HG03025 (cell line): ENCODE data around the gene ESRRA.

Experiments used
- ATAC-seq: cut with Tn5 transposase; IDR thresholded peaks from one replicate; pipeline ENCODE4 v1.9.1; 2021; ENCODE audit warnings: mild to moderate bottlenecking, moderate library complexity; ENCODE audit not compliant: unreplicated experiment, low FRiP score

ESRRA gene

DNA sequence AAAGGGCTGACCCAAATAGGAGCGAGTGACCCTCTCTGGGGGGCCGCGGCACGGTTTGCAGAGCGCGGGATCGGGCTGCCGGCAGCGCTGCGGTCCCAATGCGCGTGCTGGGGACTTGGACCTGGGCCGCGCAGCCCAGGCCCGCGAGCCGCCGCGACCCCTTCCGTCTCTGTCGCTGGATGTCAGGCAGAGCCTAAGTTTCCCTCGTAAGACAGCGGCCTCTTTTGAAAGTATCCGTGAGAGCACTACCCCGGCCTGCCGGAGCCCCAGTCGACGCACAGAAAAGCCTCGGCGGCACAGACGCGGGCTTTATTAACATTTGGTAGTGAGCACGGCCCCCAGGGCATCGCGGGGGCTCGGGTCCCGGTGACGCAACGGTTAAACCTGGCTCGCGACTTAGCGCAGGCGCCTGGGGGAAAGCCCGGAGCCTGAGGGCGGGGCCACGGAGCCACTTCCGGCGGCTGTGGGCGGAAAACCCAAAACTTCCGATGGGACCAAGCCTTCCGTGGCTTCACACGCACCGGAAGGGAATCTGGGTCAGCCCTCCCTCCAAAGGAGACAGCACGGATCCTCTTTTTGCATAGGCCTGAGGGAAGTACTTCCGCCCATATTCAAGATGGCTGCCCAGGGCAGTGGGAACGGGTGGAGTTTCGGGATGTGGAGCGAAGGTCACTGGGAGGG lies 35.6 kb upstream of the ESRRA start:
- ATAC-seq = peak; percentile 70

DNA sequence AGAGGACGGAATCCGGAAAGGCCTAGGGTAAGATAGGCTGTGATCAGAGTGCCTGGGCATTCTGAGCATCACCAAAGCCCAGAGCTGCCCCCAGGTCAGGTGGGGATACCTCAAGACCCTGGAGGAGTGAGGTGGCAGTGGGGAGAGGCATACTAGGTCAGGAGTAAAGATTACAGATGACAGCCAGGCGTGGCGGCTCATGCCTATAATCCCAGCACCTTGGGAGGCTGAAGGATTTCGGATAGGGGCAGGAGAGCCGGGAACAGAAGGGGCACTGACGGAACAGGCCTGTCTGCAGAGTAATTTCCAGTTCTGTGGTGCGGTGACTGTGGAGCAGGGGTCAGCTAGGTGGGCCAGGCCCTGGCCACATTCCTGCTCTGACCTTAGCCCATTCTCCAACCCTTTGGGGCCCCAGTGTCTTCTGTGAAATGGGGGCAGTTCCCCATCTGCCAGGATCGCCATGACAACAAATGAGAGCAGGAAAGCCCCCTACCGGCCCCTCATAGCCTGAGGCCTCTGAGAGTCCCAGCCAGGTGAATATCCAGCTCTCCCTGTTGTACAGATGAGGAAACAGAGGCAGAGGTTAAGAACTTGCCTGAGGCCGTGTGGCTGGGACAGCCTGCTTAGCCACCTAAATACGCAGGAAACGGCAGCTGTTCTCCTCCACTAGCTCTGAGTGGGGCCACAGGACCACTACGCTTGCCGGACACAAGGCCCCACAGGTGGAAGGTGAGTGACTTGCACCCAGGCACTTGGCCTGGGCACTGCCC lies 30.1 kb upstream of the ESRRA start:
- no peak for ATAC-seq

DNA sequence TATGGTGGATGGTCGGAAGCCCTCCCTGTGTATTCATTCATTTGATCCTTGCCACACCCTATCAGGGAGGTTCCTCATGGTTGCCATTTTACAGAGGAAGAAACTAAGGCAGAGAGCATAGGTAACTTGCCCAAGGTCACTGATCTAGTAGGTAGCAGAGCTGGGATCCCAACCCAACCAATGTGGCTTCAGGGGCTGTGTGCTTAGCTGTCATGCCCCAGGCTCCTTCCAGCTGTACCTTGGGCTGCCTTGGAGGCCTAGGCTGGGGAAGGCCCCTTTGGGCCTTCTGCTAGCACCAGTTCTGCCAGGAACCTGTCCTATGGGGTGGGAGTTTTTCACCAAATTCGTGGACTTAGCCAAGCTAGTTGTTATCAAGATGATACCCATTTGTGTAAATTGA lies 29.5 kb upstream of the ESRRA start:
- ATAC-seq = no peak

DNA sequence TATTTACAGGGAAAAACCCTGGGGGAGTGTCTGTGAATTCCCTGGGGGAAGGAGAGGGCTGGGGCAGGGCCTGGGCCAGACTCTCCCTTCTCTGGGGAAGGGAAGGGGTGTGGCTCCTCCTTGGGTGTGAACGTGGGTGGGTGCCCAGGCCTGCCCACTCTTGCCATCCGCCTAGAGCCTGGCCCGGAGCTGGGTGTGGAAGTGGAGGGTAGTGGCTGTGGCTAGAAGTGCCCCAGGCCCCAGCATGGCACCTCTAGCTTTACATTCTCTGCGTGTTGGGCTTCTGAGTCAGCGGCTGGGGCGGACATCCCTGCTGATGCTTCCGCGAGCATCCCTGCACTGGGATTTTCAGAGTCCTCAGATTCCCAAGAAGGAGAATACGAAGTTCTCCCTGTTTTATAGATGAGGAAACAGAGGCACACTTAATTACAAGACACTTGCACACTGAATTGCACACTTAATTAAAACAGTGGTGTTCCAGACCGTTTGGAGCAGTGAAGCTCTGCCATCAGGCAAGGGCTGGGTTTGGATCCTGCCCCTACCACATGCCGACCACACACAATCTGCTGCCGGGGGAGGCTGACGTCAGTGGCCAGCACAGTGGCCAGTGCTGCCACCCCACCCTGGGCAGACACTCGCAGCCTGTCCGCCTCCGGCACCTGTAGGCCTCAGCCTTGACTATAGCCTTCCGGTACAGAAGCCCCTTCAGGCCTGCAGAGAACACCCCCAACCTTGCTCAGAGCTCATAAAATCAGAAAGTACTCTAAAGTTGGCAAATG lies 28.5 kb upstream of the ESRRA start:
- ATAC-seq = no peak

DNA sequence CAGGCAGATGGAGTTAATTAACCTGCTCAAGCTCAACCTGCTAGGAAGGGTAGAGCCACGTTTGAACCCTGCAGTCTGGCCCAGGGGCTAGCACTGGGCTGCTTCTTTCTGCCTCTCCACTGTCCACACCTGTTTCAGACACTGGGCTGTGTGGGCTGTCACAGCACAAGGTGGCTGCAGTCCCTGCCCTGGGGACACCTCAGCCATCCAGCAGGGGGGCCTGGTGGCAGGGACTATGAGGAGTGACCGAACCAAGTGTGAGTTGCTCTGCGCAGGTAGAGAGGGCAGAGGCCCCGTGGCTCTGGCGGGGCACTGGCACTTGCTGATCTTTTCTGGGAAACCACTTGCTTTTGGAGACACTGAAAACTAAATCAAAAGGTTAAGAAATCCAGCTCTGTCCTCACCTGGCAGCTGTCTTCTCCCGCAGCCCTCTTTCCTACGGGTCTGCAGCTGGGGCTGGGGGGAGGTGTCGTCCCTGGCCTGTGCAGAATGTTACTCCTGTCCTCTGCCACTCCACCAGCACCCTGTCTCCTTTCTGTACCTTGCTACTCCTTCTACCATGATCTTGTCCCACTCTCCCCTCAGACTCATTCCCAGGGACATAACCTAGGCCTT lies 26.6 kb upstream of the ESRRA start:
- no peak for ATAC-seq

DNA sequence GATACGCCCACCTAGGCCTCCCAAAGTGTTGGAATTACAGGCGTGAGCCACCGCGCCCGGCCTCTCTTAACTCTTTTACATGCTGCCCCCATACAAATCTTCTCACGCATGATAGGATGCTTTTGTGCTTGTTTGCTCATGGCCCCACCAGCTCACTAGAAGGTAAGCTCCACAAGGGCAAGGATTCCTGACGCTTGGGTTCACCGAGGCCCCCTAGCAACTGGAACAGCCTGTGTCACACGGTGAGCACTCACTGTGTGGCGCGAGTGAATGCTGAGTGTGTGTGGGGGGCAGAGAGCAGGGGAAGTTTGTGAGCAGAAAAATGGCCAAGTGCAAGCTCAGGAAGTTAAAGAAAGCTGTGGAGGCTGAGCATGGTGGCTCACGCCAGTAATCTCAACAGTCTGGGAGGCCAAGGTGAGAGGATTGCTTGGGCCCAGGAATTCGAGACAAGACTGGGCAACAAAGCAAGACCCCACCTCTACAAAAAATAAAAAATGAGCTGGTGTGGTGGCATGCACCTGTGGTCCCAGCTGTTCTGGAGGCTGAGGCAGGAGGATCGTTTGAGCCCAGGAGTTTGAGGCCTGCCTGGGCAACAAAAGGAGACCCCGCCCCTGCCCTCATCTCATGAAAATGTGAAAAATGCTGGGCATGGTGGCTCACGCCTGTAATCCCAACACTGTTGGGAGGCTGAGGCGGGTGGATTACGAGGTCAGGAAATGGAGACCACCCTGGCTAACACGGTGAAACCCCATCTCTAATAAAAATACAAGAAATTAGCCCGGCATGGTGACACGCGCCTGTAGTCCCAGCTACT lies 23.2 kb upstream of the ESRRA start:
- no peak for ATAC-seq

DNA sequence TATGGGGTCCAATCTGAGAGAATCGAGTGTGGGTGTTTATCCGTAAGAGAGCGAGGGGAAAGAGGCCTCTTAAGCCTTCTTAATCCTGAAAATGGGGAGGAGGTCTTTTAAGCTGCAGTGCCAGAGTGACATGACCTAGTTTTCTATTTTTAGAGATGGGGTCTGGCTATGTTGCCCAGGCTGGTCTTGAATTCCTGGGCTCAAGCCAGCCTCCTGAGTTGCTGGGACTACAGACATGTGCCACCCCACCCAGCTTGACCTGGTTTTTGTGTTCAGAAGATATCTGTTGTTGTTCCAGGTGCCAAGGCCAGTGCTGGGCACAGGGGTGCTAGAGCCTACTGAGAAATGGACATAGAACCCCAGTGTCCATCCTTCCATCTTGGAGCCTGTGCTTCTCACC lies 22.2 kb upstream of the ESRRA start:
- no peak for ATAC-seq

DNA sequence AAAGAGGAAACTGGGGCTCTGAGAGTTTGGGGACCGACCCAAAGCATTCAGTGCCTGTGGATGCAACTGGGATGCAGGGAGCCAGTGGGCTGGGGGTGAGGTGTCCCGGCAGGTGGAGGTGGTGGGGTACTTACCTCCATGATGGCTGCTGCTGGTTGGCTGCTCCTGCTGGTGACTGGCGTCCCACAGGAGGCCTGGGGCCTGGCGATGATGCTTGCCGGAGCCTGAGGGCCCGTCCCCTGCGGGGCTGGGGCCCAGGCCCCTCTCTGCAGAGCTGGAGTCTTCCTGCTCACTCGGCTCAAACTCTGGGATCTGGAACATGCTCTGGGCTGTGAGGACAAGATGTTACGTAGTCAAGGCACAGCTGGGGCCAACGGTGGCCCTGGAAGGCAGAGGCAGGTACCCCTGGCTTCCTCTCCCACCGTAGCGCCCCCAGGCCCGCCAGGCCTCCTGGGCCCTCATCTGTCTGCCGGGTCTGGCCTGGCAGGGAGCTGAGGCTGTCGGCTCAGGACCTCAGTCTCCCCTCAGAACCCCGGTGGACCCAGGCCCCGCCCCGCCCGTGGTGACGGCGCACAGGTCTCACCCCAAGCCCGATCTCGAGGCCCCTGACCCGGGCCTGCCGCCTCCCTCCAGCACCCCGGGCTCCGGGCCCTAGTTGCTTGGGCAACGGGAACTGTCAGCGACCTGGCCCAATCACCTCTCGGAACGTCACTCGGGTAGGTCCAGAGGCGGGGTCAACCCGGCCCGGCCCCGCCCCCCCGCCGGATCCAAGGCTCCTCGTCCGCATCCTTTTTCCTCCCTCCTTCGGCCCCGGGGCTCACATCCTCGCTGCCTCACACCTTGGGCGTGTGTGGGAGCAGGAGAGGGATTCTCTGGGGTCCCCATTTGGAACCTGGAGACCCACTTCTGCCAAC lies 21.0 kb upstream of the ESRRA start, which contains the start of gene BAD:
BAD (minus strand) TSS at position 618 of the 914 bp plus-strand sequence; CDS start at position 321, 297 bp downstream.
- ATAC-seq = peak; percentile 63

DNA sequence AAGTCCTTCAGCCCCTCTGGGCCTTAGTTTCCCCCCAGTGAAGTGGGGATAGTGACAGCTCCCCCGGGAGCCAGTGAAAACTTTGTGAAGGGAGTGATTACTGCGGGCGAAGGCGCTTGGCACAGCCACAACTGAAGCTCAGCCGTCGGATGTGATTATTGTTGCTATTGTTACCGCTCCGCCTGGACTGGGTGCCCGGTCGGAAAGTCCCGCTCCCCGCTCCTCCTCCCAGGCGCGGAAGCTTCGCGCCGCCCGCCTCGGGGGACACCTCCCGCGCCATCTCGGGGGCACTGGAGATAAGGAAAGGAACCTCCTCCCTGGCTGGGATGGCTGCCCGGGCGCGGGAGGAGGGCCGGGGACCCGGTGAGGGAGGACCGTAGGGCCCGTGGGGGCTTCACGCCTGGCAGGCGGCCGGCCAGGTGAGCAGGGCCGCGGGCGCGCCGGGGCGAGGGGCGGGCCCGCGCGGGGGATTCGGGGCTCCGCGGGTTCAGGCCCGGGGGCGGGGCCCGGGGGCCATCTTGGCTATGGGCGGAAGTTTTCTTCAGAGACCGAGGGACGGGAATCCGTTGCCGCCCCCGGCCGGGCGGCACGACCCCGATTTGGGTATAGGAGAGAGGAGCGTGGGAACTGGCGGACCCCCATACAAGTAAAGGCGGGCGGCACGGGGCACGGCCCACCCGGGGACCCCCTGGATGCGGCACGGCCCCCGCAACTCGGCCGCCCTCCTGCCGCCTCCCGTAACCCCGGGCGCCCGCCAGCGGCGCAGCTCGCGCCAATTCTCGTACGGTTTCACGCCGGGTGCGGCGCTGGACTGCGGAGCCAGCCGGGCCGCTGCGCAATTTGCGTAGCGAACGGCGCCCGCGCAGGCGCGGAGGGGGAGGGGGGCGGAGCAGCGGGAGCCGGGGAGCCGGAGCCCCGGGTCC lies 20.1 kb upstream of the ESRRA start, which contains the start of gene GPR137:
GPR137 (plus strand) TSS at position 887 of the 923 bp plus-strand sequence. CDS start 677 bp downstream, outside the sequence.
- peak; percentile 55 for ATAC-seq

DNA sequence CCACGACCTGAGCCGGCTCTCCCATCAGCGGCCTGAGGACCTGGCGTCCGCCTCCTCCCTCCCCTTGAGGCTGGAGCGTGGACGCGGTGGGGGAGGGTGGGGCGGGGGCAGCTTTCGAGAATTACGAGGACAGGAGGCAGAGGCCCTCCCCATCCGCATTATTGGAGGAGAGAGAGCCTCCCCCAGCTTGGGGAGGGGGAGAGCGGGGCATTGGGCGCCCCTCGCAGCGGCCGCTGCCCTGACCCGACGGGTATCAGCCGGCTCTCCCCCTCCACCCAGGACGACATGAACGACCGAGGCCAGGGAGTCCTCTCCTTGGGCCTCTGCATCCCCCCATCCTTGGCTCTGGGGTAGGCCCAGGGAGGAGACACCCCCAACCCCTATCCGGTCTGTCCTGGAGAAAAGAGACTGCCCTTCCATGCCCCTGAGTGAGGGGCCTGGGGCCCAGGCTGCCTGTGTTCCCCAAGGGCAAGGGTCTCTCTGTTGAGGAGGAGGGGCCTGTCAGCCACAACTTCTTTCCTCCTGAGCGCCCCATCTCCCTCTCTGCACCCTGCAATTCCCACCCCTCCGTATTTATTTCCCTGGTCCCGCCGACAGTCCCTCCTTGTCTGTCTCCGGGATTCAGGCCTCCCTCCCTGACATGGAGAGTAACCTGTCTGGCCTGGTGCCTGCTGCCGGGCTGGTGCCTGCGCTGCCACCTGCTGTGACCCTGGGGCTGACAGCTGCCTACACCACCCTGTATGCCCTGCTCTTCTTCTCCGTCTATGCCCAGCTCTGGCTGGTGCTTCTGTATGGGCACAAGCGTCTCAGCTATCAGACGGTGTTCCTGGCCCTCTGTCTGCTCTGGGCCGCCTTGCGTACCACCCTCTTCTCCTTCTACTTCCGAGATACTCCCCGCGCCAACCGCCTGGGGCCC lies 19.2 kb upstream of the ESRRA start:
- no peak for ATAC-seq

DNA sequence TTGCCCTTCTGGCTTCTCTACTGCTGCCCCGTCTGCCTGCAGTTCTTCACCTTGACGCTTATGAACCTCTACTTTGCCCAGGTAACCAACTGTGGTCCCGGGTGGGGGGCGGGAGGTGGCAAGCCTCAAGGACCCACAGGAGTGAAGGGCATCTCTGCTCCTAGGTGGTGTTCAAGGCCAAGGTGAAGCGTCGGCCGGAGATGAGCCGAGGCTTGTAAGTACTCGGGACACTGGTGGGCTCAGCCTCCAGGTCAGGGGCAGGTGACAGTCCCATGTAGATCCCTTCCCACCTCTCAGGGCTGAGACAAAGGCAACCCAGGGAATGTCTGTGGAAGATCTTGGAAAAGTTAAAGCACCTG lies 18.5 kb upstream of the ESRRA start:
- ATAC-seq = no peak

DNA sequence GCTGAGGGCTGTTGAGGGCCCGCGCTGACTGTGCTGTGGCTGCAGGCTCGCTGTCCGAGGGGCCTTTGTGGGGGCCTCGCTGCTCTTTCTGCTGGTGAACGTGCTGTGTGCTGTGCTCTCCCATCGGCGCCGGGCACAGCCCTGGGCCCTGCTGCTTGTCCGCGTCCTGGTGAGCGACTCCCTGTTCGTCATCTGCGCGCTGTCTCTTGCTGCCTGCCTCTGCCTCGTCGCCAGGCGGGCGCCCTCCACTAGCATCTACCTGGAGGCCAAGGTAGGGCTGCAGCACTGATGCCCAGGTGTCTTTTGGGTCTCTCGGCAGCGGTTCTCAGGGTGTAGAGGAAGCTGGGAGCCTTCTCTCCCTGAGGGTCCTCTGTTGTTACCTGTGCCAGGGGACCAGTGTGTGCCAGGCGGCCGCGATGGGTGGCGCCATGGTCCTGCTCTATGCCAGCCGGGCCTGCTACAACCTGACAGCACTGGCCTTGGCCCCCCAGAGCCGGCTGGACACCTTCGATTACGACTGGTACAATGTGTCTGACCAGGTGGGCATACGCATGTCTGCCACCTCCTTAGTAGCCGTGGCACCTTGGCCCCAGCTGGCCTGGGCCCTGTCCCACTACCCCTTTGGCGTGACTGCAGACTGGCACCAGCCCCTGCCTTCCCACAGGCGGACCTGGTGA lies 17.5 kb upstream of the ESRRA start:
- no peak for ATAC-seq

DNA sequence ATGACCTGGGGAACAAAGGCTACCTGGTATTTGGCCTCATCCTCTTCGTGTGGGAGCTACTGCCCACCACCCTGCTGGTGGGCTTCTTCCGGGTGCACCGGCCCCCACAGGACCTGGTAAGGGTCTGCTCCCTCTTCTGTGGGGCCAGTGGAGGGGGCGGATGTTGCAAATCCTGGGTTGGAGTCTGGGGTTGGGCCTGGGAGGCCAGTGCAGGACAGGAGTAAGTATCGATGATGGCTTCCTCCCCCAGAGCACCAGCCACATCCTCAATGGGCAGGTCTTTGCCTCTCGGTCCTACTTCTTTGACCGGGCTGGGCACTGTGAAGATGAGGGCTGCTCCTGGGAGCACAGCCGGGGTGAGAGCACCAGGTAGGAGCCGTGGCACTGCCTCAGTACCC lies 17.0 kb upstream of the ESRRA start:
- ATAC-seq = no peak

DNA sequence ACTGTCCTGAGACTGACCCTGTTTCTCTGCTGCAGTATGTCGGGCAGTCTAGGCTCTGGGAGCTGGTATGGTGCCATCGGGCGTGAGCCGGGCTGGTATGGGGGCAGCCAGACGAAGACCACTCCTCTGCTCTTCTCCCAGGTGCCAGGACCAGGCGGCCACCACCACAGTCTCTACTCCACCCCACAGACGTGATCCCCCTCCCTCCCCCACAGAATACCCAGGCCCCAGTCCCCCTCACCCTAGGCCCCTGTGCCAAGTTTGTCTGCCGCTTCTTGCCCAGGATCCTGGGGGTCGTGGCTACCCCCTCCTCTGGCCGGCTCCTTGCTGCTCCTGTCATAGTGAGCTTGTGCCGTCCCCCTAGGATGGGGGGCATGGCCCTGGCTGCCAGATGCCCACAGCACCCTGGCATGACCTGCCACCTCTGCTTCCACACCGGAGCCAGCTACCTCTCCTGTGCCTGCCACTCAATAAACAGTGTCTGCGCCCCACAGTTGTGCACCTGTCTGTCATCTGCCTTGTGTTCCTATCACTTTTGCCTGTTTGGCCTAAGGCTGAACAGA lies 16.2 kb upstream of the ESRRA start:
- no peak for ATAC-seq

DNA sequence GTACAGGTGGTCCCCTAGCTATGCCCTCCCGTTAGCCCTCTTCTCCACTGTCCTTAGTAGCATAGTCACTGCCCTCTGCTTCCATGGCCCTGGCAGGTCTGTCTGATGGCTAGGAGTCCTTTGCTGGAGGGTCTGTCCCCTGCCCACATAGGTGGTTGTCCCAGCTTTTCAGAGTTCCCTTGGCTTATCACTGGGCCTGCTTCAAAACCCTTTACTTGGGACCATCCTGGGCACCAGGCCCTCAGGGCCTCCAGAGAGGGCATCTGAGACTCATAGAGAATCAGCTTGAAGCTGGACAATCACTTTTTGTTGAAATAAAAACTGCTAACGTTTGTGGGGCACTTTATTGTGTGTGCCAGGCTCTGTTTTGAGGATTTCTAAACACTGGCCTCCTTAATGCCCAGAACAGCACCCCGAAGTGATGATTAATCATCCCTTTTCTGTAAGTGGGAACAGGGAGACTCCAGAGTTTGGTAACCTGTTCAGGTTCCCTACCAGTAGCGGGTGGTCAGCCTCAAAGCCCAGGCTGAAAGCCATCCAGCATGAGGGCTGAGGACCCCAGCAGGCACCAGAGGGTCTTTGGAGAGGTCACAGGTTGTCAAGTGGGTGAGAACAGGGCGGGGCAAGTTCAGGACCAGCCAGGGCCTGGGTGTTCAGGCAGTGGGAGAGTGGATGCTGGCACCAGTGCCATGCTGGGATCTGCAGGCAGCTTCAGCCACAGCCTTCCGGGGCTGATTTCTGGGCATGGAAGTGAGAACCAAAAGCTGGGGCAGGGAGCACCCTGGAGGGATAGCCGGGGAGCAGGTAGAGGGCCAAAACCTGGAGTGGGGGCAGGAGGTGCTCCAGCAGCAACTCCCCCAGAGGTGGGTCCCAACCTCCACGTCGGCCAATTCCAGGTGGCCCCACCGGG lies 14.7 kb upstream of the ESRRA start:
- ATAC-seq = no peak
